Karpas-422 (cell line): Measurements from ENCODE around the gene AKAP4. TPM values are rescaled to one million over a fixed set of nuclear protein-coding genes. Genes with fewer than 3 reads are reported as not detected.

ENCODE experiments used
- DNase-seq: peaks from one replicate; pipeline ENCODE4 v3.0.0-alpha.2; 2015
- H2AFZ ChIP-seq: fragments of 200-600 bp; sonication (generic); 2 replicates; pipeline ENCODE4 v1.6.1; 2014; ENCODE audit warnings: antibody characterized with exemption, low read length, mixed read lengths
- H3K27ac ChIP-seq: fragments of 200-600 bp; sonication (generic); 2 replicates; pipeline ENCODE4 v1.5.1; 2014; ENCODE audit warnings: mild to moderate bottlenecking, low read length, moderate library complexity
- H3K27me3 ChIP-seq: fragments of 200-600 bp; sonication (generic); 2 replicates; pipeline ENCODE4 v1.6.1; 2014; ENCODE audit warnings: low read length, mixed read lengths
- H3K36me3 ChIP-seq: fragments of 200-600 bp; sonication (generic); 2 replicates; pipeline ENCODE4 v1.6.1; 2014; ENCODE audit warnings: low read length, mixed read lengths; ENCODE audit not compliant: insufficient read depth
- H3K4me1 ChIP-seq: fragments of 200-600 bp; sonication (generic); 2 replicates; pipeline ENCODE4 v1.6.1; 2014; ENCODE audit warnings: mild to moderate bottlenecking, low read length, mixed read lengths
- H3K4me2 ChIP-seq: fragments of 200-600 bp; sonication (generic); 2 replicates; pipeline ENCODE4 v1.6.1; 2014; ENCODE audit warnings: low read length, low read depth, mild to moderate bottlenecking; ENCODE audit not compliant: poor library complexity, severe bottlenecking
- H3K4me3 ChIP-seq: fragments of 200-600 bp; sonication (generic); 2 replicates; pipeline ENCODE4 v1.5.1; 2014; ENCODE audit warnings: mild to moderate bottlenecking, antibody characterized with exemption, low read length, mixed read lengths
- H3K79me2 ChIP-seq: fragments of 200-600 bp; sonication (generic); 2 replicates; pipeline ENCODE4 v1.6.1; 2014; ENCODE audit warnings: mild to moderate bottlenecking, low read length, mixed read lengths
- H3K9ac ChIP-seq: fragments of 200-600 bp; sonication (generic); 2 replicates; pipeline ENCODE4 v1.6.0; 2014; ENCODE audit warnings: low read length
- H3K9me2 ChIP-seq: fragments of 200-600 bp; sonication (generic), shearing (Covaris generic); replicated peaks from 2 replicates; pipeline ENCODE4 v1.6.0; 2014; ENCODE audit warnings: mild to moderate bottlenecking, low read length, moderate library complexity; ENCODE audit not compliant: insufficient read depth
- H3K9me3 ChIP-seq: fragments of 300-700, 200-600 bp; sonication (generic); 2 replicates; pipeline ENCODE4 v1.6.1; 2014; ENCODE audit warnings: low read length, mixed read lengths
- H4K20me1 ChIP-seq: fragments of 200-600 bp; sonication (generic); 2 replicates; pipeline ENCODE4 v1.6.1; 2014; ENCODE audit warnings: mild to moderate bottlenecking, antibody characterized with exemption, low read length, low read depth; ENCODE audit not compliant: insufficient read depth
- small RNA-seq: library from RNA; depleted of rRNA; stranded (forward); fragments of <200 nt; gene quantifications from one replicate; pipeline ENCODE3, GENCODE V24; 2014
- total RNA-seq: library from RNA; depleted of rRNA; stranded (reverse); fragments of >200 nt; shearing (Covaris generic); gene quantifications from 2 replicates; pipeline ENCODE4 v1.2.3, GENCODE V29; 2014; ENCODE audit warnings: low replicate concordance; rRNA removed

The AKAP4 gene
- total RNA-seq, 1 experiment from 2014 or later, result not detected

DNA sequence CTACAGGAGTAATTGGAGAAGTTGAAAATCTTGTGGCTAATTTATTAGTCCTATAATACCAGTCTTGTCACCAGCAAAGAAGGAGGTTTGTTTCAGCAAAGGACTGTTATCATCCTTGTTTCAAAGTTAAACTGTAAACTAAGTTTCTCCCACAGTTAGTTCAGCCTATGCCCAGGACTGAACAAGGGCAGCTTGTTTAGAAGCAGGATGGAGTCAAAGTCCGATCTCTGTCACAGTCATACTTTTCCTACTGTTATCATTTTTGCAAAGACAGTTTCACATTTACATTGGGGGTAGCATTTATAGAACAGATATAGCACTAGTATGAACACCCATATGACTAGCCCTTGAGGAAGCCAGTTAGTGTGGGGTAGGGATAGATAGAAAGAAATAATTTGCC is 46.4 kb downstream of the AKAP4 start:
- Histone ChIP-seq H3K36me3 (no peaks in the 10 kb centered on the region), H3K4me3 (no peak overlapping the region), H3K79me2 (no peaks in the 10 kb centered on the region), H3K4me2 (no peak overlapping the region), H3K9me2 (no peaks in the 10 kb centered on the region), H2AFZ (no peak overlapping the region), H3K9me3 (no peaks in the 10 kb centered on the region), H3K27ac (no peak overlapping the region), H3K27me3 (no peaks in the 10 kb centered on the region), H4K20me1 (no peaks in the 10 kb centered on the region), H3K4me1 (no peaks in the 10 kb centered on the region), H3K9ac (no peak overlapping the region)
- no peak for DNase-seq

DNA sequence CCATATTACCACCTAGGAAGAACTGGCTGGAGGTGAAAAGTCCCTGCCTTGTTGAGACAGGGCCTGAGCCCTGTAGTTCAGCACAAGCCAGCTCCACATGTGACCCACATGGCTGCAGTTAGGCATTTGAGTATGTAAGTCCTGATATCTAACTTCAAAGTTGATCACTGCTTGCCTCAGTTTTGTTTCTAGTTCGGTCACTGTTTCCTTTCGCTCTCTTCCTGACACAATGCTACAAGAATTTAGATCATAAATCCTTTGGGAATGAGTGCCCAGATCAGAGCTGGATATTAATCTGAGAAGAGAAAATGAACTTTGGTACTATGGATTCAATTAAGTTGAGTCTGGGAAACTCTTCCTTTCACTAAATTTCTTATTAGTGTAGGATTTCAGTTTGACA is 48.4 kb downstream of the AKAP4 start:
- Histone ChIP-seq H3K79me2 (no peaks in the 10 kb centered on the region), H3K9me3 (no peaks in the 10 kb centered on the region)

DNA sequence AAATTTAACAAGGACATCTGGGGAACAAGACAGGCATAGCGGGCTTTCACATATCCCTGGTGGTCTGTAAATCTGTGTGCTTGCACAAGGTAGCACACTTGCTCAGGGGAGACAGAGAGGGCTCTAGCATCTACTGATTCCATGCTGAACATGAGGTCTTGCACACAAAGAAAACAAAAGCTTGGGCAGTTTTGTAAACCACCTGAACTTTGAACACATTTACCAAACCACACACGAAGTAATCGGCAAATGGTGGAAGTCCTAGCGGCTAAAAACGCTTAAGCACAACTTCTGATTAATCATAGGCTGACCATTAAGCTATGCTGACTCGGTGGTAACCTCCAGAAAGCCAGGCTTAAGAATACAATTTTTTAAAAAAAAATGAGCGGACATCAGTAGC is 52.8 kb downstream of the AKAP4 start:
- H3K9ac ChIP-seq, result no peak overlapping the region
- H3K4me1 ChIP-seq, result no peaks in the 10 kb centered on the region
- H3K79me2 ChIP-seq, result no peaks in the 10 kb centered on the region
- H3K36me3 ChIP-seq, result no peaks in the 10 kb centered on the region
- no peak overlapping the region for H2AFZ ChIP-seq
- no peak for DNase-seq
- H4K20me1 ChIP-seq, result no peaks in the 10 kb centered on the region
- H3K4me2 ChIP-seq, result no peak overlapping the region
- H3K27me3 ChIP-seq, result no peaks in the 10 kb centered on the region
- H3K27ac ChIP-seq, result no peak overlapping the region
- H3K9me3 ChIP-seq, result no peaks in the 10 kb centered on the region
- no peaks in the 10 kb centered on the region for H3K9me2 ChIP-seq
- no peak overlapping the region for H3K4me3 ChIP-seq

More for the DNA sequence above, 48.4 kb downstream of the AKAP4 start:
- Histone ChIP-seq H2AFZ (no peak overlapping the region), H3K4me1 (no peaks in the 10 kb centered on the region), H3K9ac (no peak overlapping the region), H3K4me2 (no peak overlapping the region), H3K4me3 (no peak overlapping the region), H3K9me2 (no peaks in the 10 kb centered on the region), H4K20me1 (no peaks in the 10 kb centered on the region), H3K27me3 (no peaks in the 10 kb centered on the region), H3K36me3 (no peaks in the 10 kb centered on the region), H3K27ac (no peak overlapping the region)
- no peak for DNase-seq

Small RNA genes within 50 kb of the gene (small RNA-seq; reads per million reads assigned to genes)
- not detected for gene PYY3
- not detected for gene RF00019

Other genes with a start within 250 kb of the AKAP4 start
- 0.32 and 0.78 TPM in 2 replicates for gene CCNB3, start 3.8 kb upstream of the AKAP4 start, total RNA-seq